H1 (cell line): ENCODE data around the gene CRAT. TPM values are rescaled to one million over a fixed set of nuclear protein-coding genes. Genes with fewer than 3 reads are reported as not detected.

Source experiments
- CTCF ChIA-PET: fragments of 300-600 bp; sonication (Branson Sonifier 250); formaldehyde crosslinking; loops from one replicate; lab custom pipeline; 2021; ENCODE audit not compliant: partially characterized antibody; lab: Charles Lee
- POLR2A ChIA-PET: fragments of 300-600 bp; sonication (Branson Sonifier 250); formaldehyde crosslinking; loops from one replicate; lab custom pipeline; 2021; ENCODE audit warnings: inconsistent platforms; ENCODE audit not compliant: partially characterized antibody; lab: Charles Lee
- DNase-seq, 2 experiments: peaks; one replicate each; pipeline versions ENCODE4 v3.0.0 to v3.0.0-alpha.2; 2010 to 2022; ENCODE audit warnings: low spot score in 2 of 2, low read depth in 1 of 2, mixed read lengths in 1 of 2
- FAIRE-seq: peaks from 2 replicates; lab custom pipeline; 2011; peaks lifted over from hg19 to GRCh38; lab: Jason Lieb, UNC
- H2AFZ ChIP-seq: 2 replicates; pipeline ENCODE4 v1.8.1; 2012; ENCODE audit warnings: low read length, inconsistent platforms
- H2AK5ac ChIP-seq: 2 replicates; pipeline ENCODE4 v1.6.1; 2013; ENCODE audit warnings: low read depth, low read length
- H2BK120ac ChIP-seq: replicated peaks from 2 replicates; pipeline ENCODE3; 2013; ENCODE audit warnings: low read depth, low read length, inconsistent platforms
- H2BK12ac ChIP-seq: 2 replicates; pipeline ENCODE4 v1.6.1; 2013; ENCODE audit warnings: low read depth, low read length
- H2BK15ac ChIP-seq: 2 replicates; pipeline ENCODE4 v1.6.1; 2013; ENCODE audit warnings: low read length
- H2BK20ac ChIP-seq: 2 replicates; pipeline ENCODE4 v1.6.1; 2013; ENCODE audit warnings: low read length
- H2BK5ac ChIP-seq: 2 replicates; pipeline ENCODE4 v1.6.1; 2013; ENCODE audit warnings: low read depth, low read length
- H3K14ac ChIP-seq: 2 replicates; pipeline ENCODE4 v1.6.1; 2013; ENCODE audit warnings: inconsistent platforms; ENCODE audit not compliant: insufficient read length
- H3K18ac ChIP-seq: 2 replicates; pipeline ENCODE4 v1.6.1; 2013; ENCODE audit warnings: low read length; ENCODE audit errors: extremely low read depth
- H3K23ac ChIP-seq: 2 replicates; pipeline ENCODE4 v1.6.1; 2013; ENCODE audit warnings: inconsistent platforms; ENCODE audit not compliant: insufficient read length
- H3K23me2 ChIP-seq: 2 replicates; pipeline ENCODE4 v1.6.1; 2013; ENCODE audit warnings: low read depth, low read length
- H3K27ac ChIP-seq: 2 replicates; pipeline ENCODE4 v1.6.1; 2011; ENCODE audit warnings: low read depth, low read length, inconsistent platforms
- H3K27me3 ChIP-seq, 4 experiments: replicated peaks in 1 of 4; 1 replicate in 1 of 4; 2 replicates in 3 of 4; pipeline versions ENCODE4 v1.6.1 to v1.8.1; 2011 to 2013; ENCODE audit warnings: low read length in 3 of 4, mild to moderate bottlenecking in 3 of 4, inconsistent platforms in 2 of 4, mixed read lengths in 2 of 4, moderate library complexity in 1 of 4; ENCODE audit not compliant: control insufficient read depth in 3 of 4, insufficient read depth in 3 of 4; ENCODE audit errors: extremely low read depth in 1 of 4
- H3K36me3 ChIP-seq, 4 experiments: 2 replicates each; pipeline versions ENCODE4 v1.6.1 to v1.8.1; 2011 to 2013; ENCODE audit warnings: mild to moderate bottlenecking in 4 of 4, low read length in 3 of 4, moderate library complexity in 2 of 4, control low read depth in 1 of 4, inconsistent platforms in 1 of 4; ENCODE audit not compliant: insufficient read depth in 4 of 4, control insufficient read depth in 2 of 4
- H3K4ac ChIP-seq: replicated peaks from 2 replicates; pipeline ENCODE3; 2013; ENCODE audit warnings: low read length, low read depth, mixed read lengths, inconsistent platforms; ENCODE audit not compliant: insufficient read length
- H3K4me1 ChIP-seq, 4 experiments: replicated peaks in 1 of 4; 1 replicate in 1 of 4; 2 replicates in 3 of 4; pipeline versions ENCODE4 v1.6.1 to v1.8.1; 2011 to 2013; ENCODE audit warnings: low read length in 3 of 4, inconsistent platforms in 2 of 4, mixed read lengths in 1 of 4; ENCODE audit not compliant: insufficient read depth in 4 of 4, control insufficient read depth in 3 of 4
- H3K4me2 ChIP-seq, 2 experiments: 2 replicates each; pipeline versions ENCODE4 v1.6.1 to v1.8.1; 2011 to 2013; ENCODE audit warnings: low read depth in 2 of 2, low read length in 2 of 2, control low read depth in 1 of 2, inconsistent platforms in 1 of 2, mild to moderate bottlenecking in 1 of 2; ENCODE audit not compliant: insufficient read depth in 1 of 2
- H3K4me3 ChIP-seq, 4 experiments: fragments of 200-600, 300-600 bp in 1 of 4; sonication (generic), shearing (Covaris generic), sonication (Bioruptor Twin) in 1 of 4; 2 replicates each; pipeline versions ENCODE4 v1.5.1 to v1.8.1; 2011 to 2016; ENCODE audit warnings: low read length in 4 of 4, low read depth in 3 of 4, control low read depth in 2 of 4, inconsistent platforms in 2 of 4, mild to moderate bottlenecking in 2 of 4, mixed read lengths in 1 of 4, moderate library complexity in 1 of 4; ENCODE audit not compliant: insufficient read depth in 2 of 4; ENCODE audit errors: extremely low read depth in 1 of 4
- H3K56ac ChIP-seq: replicated peaks from 2 replicates; pipeline ENCODE3; 2013; ENCODE audit warnings: low read depth, mild to moderate bottlenecking, mixed read lengths, low read length, inconsistent platforms; ENCODE audit not compliant: insufficient read length
- H3K79me1 ChIP-seq: 2 replicates; pipeline ENCODE4 v1.6.1; 2013; ENCODE audit warnings: low read depth, low read length, control low read depth
- H3K79me2 ChIP-seq, 2 experiments: 2 replicates each; pipeline versions ENCODE4 v1.6.1 to v1.8.1; 2012 to 2013; ENCODE audit warnings: low read length in 2 of 2, mild to moderate bottlenecking in 2 of 2, inconsistent platforms in 1 of 2; ENCODE audit not compliant: insufficient read depth in 2 of 2, control insufficient read depth in 1 of 2
- H3K9ac ChIP-seq, 4 experiments: replicated peaks in 1 of 4; 1 replicate in 1 of 4; 2 replicates in 3 of 4; pipeline versions ENCODE4 v1.6.1 to v1.8.1; 2011 to 2013; ENCODE audit warnings: low read depth in 3 of 4, low read length in 3 of 4, control low read depth in 2 of 4, mild to moderate bottlenecking in 2 of 4, moderate library complexity in 2 of 4, inconsistent platforms in 1 of 4; ENCODE audit errors: extremely low read depth in 1 of 4
- H3K9me3 ChIP-seq, 2 experiments: 2 replicates each; pipeline versions ENCODE4 v1.6.1 to v1.8.1; 2012 to 2013; ENCODE audit warnings: mild to moderate bottlenecking in 2 of 2, moderate library complexity in 2 of 2, control low read depth in 1 of 2, inconsistent platforms in 1 of 2, low read depth in 1 of 2, low read length in 1 of 2, mixed read lengths in 1 of 2; ENCODE audit not compliant: insufficient read depth in 2 of 2
- H4K20me1 ChIP-seq, 2 experiments: replicated peaks in 1 of 2; 2 replicates each; pipeline versions ENCODE3 to v1.8.1; 2011 to 2013; ENCODE audit warnings: inconsistent platforms in 2 of 2, low read length in 2 of 2, mild to moderate bottlenecking in 1 of 2; ENCODE audit not compliant: insufficient read depth in 2 of 2, control insufficient read depth in 1 of 2
- H4K5ac ChIP-seq: 2 replicates; pipeline ENCODE4 v1.6.1; 2013; ENCODE audit warnings: low read length, low read depth, mixed read lengths, inconsistent platforms; ENCODE audit not compliant: insufficient read length
- H4K8ac ChIP-seq: 2 replicates; pipeline ENCODE4 v1.8.0; 2013; ENCODE audit warnings: mild to moderate bottlenecking, moderate library complexity, low read length, inconsistent platforms; ENCODE audit not compliant: insufficient read depth; ENCODE audit errors: extremely low read depth
- H4K91ac ChIP-seq: replicated peaks from 2 replicates; pipeline ENCODE3; 2013; ENCODE audit warnings: low read length, mixed read lengths, inconsistent platforms; ENCODE audit not compliant: insufficient read length
- ASH2L ChIP-seq: fragments of 200-600, 300-600 bp; sonication (generic); IDR thresholded peaks from one replicate; pipeline ENCODE4 v1.7.1; 2017; ENCODE audit warnings: low read length
- KDM1A ChIP-seq: fragments of 200-600, 300-600 bp; sonication (generic); IDR thresholded peaks from 2 replicates; pipeline ENCODE4 v1.7.1; 2016; ENCODE audit warnings: mild to moderate bottlenecking, low read length, borderline replicate concordance
- WGBS, 2 experiments: shearing (Covaris generic) in 1 of 2; methylation state at CpG; one replicate each; pipeline versions ENCODE4 v1.1.6 to v1.1.7; 2013 to 2015; ENCODE audit warnings: low lambda C conversion rate in 2 of 2, mixed read lengths in 2 of 2, inconsistent platforms in 1 of 2, low coverage in 1 of 2, missing lambda C conversion rate in 1 of 2; ENCODE audit not compliant: insufficient replicate concordance in 2 of 2, insufficient coverage in 1 of 2, insufficient read length in 1 of 2; ENCODE audit errors: extremely low coverage in 1 of 2, missing lambda C conversion rate in 1 of 2; 5-methylcytosine and 5-hydroxymethylcytosine counted together
- polyA plus RNA-seq, 7 experiments: library from polyadenylated mRNA; depleted of rRNA in 3 of 7; stranded (reverse) in 5 of 7; unstranded in 2 of 7; fragments of >200 nt in 5 of 7; fragments of 200-250 nt in 2 of 7; gene quantifications; 1 replicate in 5 of 7; 2 replicates in 1 of 7; 4 replicates in 1 of 7; pipeline versions ENCODE4 v1.2.1 to v1.2.3, GENCODE V29; 2011 to 2013; ENCODE audit warnings: missing spikeins in 2 of 7, mixed read lengths in 2 of 7
- total RNA-seq: library from RNA; stranded (reverse); fragmentation: NEBNext Ultra II Directional; extraction: Animal tissue kit (Norgen Biotek cat#: 25700); gene quantifications from 2 replicates; pipeline ENCODE4 v1.2.1, GENCODE V29; 2021

The CRAT gene
- total and polyA plus RNA-seq, 2 of the 8 experiments (the other 6 are each of a cell fraction or from before 2014, with no cell fraction given) = 8.2 to 17.3 TPM

GRCh38 chr9:129149442-129149841, 38.8 kb upstream of the CRAT start:
- ChIA-PET POLR2A (interaction anchor here (0.7 to 6.6 kb wide), 4 partner anchors 8 to 448 kb away, joined by 3 to 37 read pairs (median 4); no protein-coding TSS in a partner anchor), CTCF (interaction anchor here (0.7 to 36.8 kb wide), 8 partner anchors 9 to 588 kb away, joined by 3 to 831 read pairs (median 4); partner anchors contain the start of genes C9orf50 and IER5L)
- FAIRE-seq = no peak
- H3K4ac ChIP-seq = no peak overlapping the region
- H3K56ac ChIP-seq = no peak overlapping the region
- no peak for DNase-seq
- no peak overlapping the region for H4K8ac ChIP-seq
- H4K20me1 ChIP-seq = peaks cover 2 to 17% of the 10 kb centered on the region in 2 experiments
- H2AFZ ChIP-seq = no peak overlapping the region
- H2AK5ac ChIP-seq = no peak overlapping the region
- no peak overlapping the region for H2BK20ac ChIP-seq
- no peaks in the 10 kb centered on the region for H3K27me3 ChIP-seq
- WGBS, 2 experiments = 90% methylated on average over 6 of the region's 6 CpGs; no CpG with 5 or more reads in 1 of the 2 experiments
- H2BK15ac ChIP-seq = no peak overlapping the region
- no peaks in the 10 kb centered on the region for H3K9me3 ChIP-seq
- no peak overlapping the region for H3K14ac ChIP-seq
- TF ChIP-seq ASH2L = no peak
- 0 out of 2 replicates have a peak, but pooled peaks have one; percentile 27 for TF ChIP-seq KDM1A
- TF ChIP-seq, all 59 proteins: peak for 1
- Histone ChIP-seq H3K23ac (no peak overlapping the region), H3K18ac (no peak overlapping the region), H3K4me1 (peaks cover 9 to 15% (median 11%) of the 10 kb centered on the region in 4 experiments), H3K4me3 (no peak overlapping the region), H3K4me2 (no peak overlapping the region), H3K79me2 (no peaks in the 10 kb centered on the region; a peak in 1 of 4 replicates), H4K5ac (no peak overlapping the region), H3K36me3 (peaks cover 0 to 7% (median 3%) of the 10 kb centered on the region in 4 experiments; a peak in 3 of 8 replicates), H4K91ac (no peak overlapping the region), H3K27ac (no peak overlapping the region), H2BK12ac (no peak overlapping the region), H2BK120ac (no peak overlapping the region), H2BK5ac (no peak overlapping the region), H3K79me1 (peaks cover 12% of the 10 kb centered on the region), H3K9ac (no peak overlapping the region), H3K23me2 (no peaks in the 10 kb centered on the region)
